ENCODE results near the gene LCT. TPM values are rescaled to one million over a fixed set of nuclear protein-coding genes. Genes with fewer than 3 reads are reported as not detected.
"Not testable (repeated sequence)": the region's sequence is repeated elsewhere in the genome, so short reads cannot be mapped to it uniquely, and the experiment has no call there.

LCT gene
- total RNA-seq, 2 experiments from 2014 or later, result 0.31 to 0.34 TPM

- peaks cover 44% of the 10 kb centered on the region for H3K36me3 Mint-ChIP-seq
- peak; percentile 54 for DNase-seq
- peak overlapping the region; percentile 26 for H3K4me3 Mint-ChIP-seq
- no peaks in the 10 kb centered on the region for H3K27me3 Mint-ChIP-seq
- peaks cover 57% of the 10 kb centered on the region for H3K4me1 Mint-ChIP-seq
- peak overlapping the region; percentile 90 for H3K27ac Mint-ChIP-seq
- H3K9me3 Mint-ChIP-seq, result peaks cover 15% of the 10 kb centered on the region
These were observed 17.9 kb downstream of the LCT start for GRCh38 chr2:135818937-135819610.

GRCh38 chr2:135817951-135818350, 19.0 kb downstream of the LCT start:
- no peak for DNase-seq
- Mint-ChIP-seq H3K36me3 (peaks cover 39% of the 10 kb centered on the region), H3K4me1 (peaks cover 59% of the 10 kb centered on the region), H3K4me3 (no peak overlapping the region), H3K9me3 (peaks cover 16% of the 10 kb centered on the region), H3K27ac (no peak overlapping the region), H3K27me3 (no peaks in the 10 kb centered on the region)

- Mint-ChIP-seq H3K36me3 (peaks cover 38% of the 10 kb centered on the region), H3K27ac (no peak overlapping the region), H3K27me3 (no peaks in the 10 kb centered on the region), H3K9me3 (peaks cover 13% of the 10 kb centered on the region), H3K4me1 (peaks cover 57% of the 10 kb centered on the region), H3K4me3 (no peak overlapping the region)
- DNase-seq, result no peak
These were observed 19.5 kb downstream of the LCT start for GRCh38 chr2:135817466-135817865.

- Mint-ChIP-seq H3K4me1 (peaks cover 41% of the 10 kb centered on the region), H3K27me3 (no peaks in the 10 kb centered on the region), H3K36me3 (peaks cover 36% of the 10 kb centered on the region), H3K4me3 (peak overlapping the region; percentile 41), H3K9me3 (peaks cover 8% of the 10 kb centered on the region), H3K27ac (peak overlapping the region; percentile 95)
- DNase-seq, result no peak
These were observed 21.7 kb downstream of the LCT start for GRCh38 chr2:135815269-135815668.

GRCh38 chr2:135812907-135813511, 24.0 kb downstream of the LCT start:
- Mint-ChIP-seq H3K36me3 (peaks cover 27% of the 10 kb centered on the region), H3K4me3 (no peak overlapping the region), H3K9me3 (peaks cover 8% of the 10 kb centered on the region), H3K4me1 (peaks cover 22% of the 10 kb centered on the region), H3K27me3 (no peaks in the 10 kb centered on the region), H3K27ac (no peak overlapping the region)
- DNase-seq, result no peak

- peaks cover 17% of the 10 kb centered on the region for H3K36me3 Mint-ChIP-seq
- not testable (repeated sequence) for H3K27ac Mint-ChIP-seq, H3K4me3 Mint-ChIP-seq, H3K4me1 Mint-ChIP-seq, H3K27me3 Mint-ChIP-seq, H3K9me3 Mint-ChIP-seq, DNase-seq
These were observed 29.1 kb downstream of the LCT start for GRCh38 chr2:135807874-135808273.

- peaks cover 26% of the 10 kb centered on the region for H3K36me3 Mint-ChIP-seq
- DNase-seq, result no peak
- no peaks in the 10 kb centered on the region for H3K27me3 Mint-ChIP-seq
- no peak overlapping the region for H3K27ac Mint-ChIP-seq
- H3K9me3 Mint-ChIP-seq, result peaks cover 15% of the 10 kb centered on the region
- H3K4me3 Mint-ChIP-seq, result no peak overlapping the region
- peaks cover 3% of the 10 kb centered on the region for H3K4me1 Mint-ChIP-seq
These were observed 33.7 kb downstream of the LCT start for GRCh38 chr2:135803278-135803677.

GRCh38 chr2:135802350-135802749, 34.6 kb downstream of the LCT start:
- H3K36me3 Mint-ChIP-seq, result peaks cover 26% of the 10 kb centered on the region
- peaks cover 15% of the 10 kb centered on the region for H3K9me3 Mint-ChIP-seq
- H3K4me3 Mint-ChIP-seq, result no peak overlapping the region
- DNase-seq, result no peak
- H3K4me1 Mint-ChIP-seq, result peaks cover 10% of the 10 kb centered on the region
- no peak overlapping the region for H3K27ac Mint-ChIP-seq
- H3K27me3 Mint-ChIP-seq, result no peaks in the 10 kb centered on the region

- DNase-seq, result no peak
- peaks cover 12% of the 10 kb centered on the region for H3K4me1 Mint-ChIP-seq
- no peaks in the 10 kb centered on the region for H3K27me3 Mint-ChIP-seq
- no peak overlapping the region for H3K27ac Mint-ChIP-seq
- peaks cover 26% of the 10 kb centered on the region for H3K36me3 Mint-ChIP-seq
- H3K4me3 Mint-ChIP-seq, result no peak overlapping the region
- peaks cover 15% of the 10 kb centered on the region for H3K9me3 Mint-ChIP-seq
These were observed 36.2 kb downstream of the LCT start for GRCh38 chr2:135800513-135801460.

GRCh38 chr2:135799738-135800137, 37.2 kb downstream of the LCT start:
- DNase-seq, result no peak
- H3K4me1 Mint-ChIP-seq, result peaks cover 18% of the 10 kb centered on the region
- no peaks in the 10 kb centered on the region for H3K27me3 Mint-ChIP-seq
- H3K27ac Mint-ChIP-seq, result no peak overlapping the region
- peaks cover 15% of the 10 kb centered on the region for H3K9me3 Mint-ChIP-seq
- H3K36me3 Mint-ChIP-seq, result peaks cover 26% of the 10 kb centered on the region
- no peak overlapping the region for H3K4me3 Mint-ChIP-seq

- no peaks in the 10 kb centered on the region for H3K27me3 Mint-ChIP-seq
- no peak overlapping the region for H3K4me3 Mint-ChIP-seq
- DNase-seq, result no peak
- H3K27ac Mint-ChIP-seq, result no peak overlapping the region
- H3K9me3 Mint-ChIP-seq, result peaks cover 15% of the 10 kb centered on the region
- H3K36me3 Mint-ChIP-seq, result peaks cover 26% of the 10 kb centered on the region
- H3K4me1 Mint-ChIP-seq, result peaks cover 22% of the 10 kb centered on the region
These were observed 38.2 kb downstream of the LCT start for GRCh38 chr2:135798762-135799161.

- no peak for DNase-seq
- H3K4me3 Mint-ChIP-seq, result no peak overlapping the region
- peaks cover 24% of the 10 kb centered on the region for H3K4me1 Mint-ChIP-seq
- peaks cover 26% of the 10 kb centered on the region for H3K36me3 Mint-ChIP-seq
- no peaks in the 10 kb centered on the region for H3K27me3 Mint-ChIP-seq
- no peak overlapping the region for H3K27ac Mint-ChIP-seq
- peaks cover 15% of the 10 kb centered on the region for H3K9me3 Mint-ChIP-seq
These were observed 38.7 kb downstream of the LCT start for GRCh38 chr2:135798275-135798705.

GRCh38 chr2:135797497-135798274, 39.3 kb downstream of the LCT start:
- Mint-ChIP-seq H3K36me3 (peaks cover 26% of the 10 kb centered on the region), H3K9me3 (peaks cover 15% of the 10 kb centered on the region), H3K4me3 (no peak overlapping the region), H3K27ac (peak overlapping the region; percentile 7), H3K4me1 (peaks cover 30% of the 10 kb centered on the region), H3K27me3 (no peaks in the 10 kb centered on the region)
- peak; percentile 78 for DNase-seq

GRCh38 chr2:135796606-135797005, 40.4 kb downstream of the LCT start:
- DNase-seq, result no peak
- Mint-ChIP-seq H3K36me3 (peaks cover 17% of the 10 kb centered on the region), H3K27me3 (no peaks in the 10 kb centered on the region), H3K4me1 (peaks cover 41% of the 10 kb centered on the region), H3K27ac (no peak overlapping the region), H3K9me3 (peaks cover 11% of the 10 kb centered on the region), H3K4me3 (no peak overlapping the region)
